A673 (cell line): Measurements from ENCODE around the gene SLC39A6. TPM values are rescaled to one million over a fixed set of nuclear protein-coding genes. Genes with fewer than 3 reads are reported as not detected.
"Not testable (repeated sequence)": the region's sequence is repeated elsewhere in the genome, so short reads cannot be mapped to it uniquely, and the experiment has no call there.

ENCODE experiments used
- BruUV-seq: library from RNA; stranded (reverse); fragments of 400-500 nt; replicated peaks from 2 replicates; lab custom pipeline; 2021; lab: Mats Ljungman, UMichigan
- CTCF ChIA-PET: fragments of 300-600 bp; sonication (Branson Sonifier 250); formaldehyde crosslinking; loops from one replicate; lab custom pipeline; 2022; ENCODE audit warnings: antibody characterized with exemption; lab: Charles Lee
- POLR2A ChIA-PET: fragments of 300-600 bp; sonication (Branson Sonifier 250); formaldehyde crosslinking; loops from one replicate; lab custom pipeline; 2022; ENCODE audit warnings: antibody characterized with exemption; ENCODE audit not compliant: low non-redundant PET; lab: Charles Lee
- DNase-seq: peaks from one replicate; pipeline ENCODE4 v3.0.0-alpha.2; 2015; ENCODE audit warnings: low spot score
- H3K27ac ChIP-seq: fragments of 200-600 bp; sonication (generic); 2 replicates; pipeline ENCODE4 v1.5.1; 2016; ENCODE audit warnings: mixed run types, low read depth, mild to moderate bottlenecking, mixed read lengths, antibody characterized with exemption, low read length; ENCODE audit not compliant: poor library complexity, severe bottlenecking
- H3K27me3 ChIP-seq: fragments of 200-600 bp; sonication (generic); replicated peaks from 2 replicates; pipeline ENCODE4 v1.6.1; 2017; ENCODE audit warnings: mixed run types, low read depth, mild to moderate bottlenecking, mixed read lengths, antibody characterized with exemption, low read length; ENCODE audit not compliant: insufficient read depth, poor library complexity
- H3K36me3 ChIP-seq: fragments of 200-600 bp; sonication (generic); 2 replicates; pipeline ENCODE4 v1.6.1; 2016; ENCODE audit warnings: mixed run types, mild to moderate bottlenecking, mixed read lengths, antibody characterized with exemption, low read length; ENCODE audit not compliant: insufficient read depth, poor library complexity, severe bottlenecking
- H3K4me1 ChIP-seq: fragments of 200-600 bp; sonication (generic); 2 replicates; pipeline ENCODE4 v1.6.1; 2017; ENCODE audit warnings: mixed run types, mild to moderate bottlenecking, mixed read lengths, antibody characterized with exemption, low read length; ENCODE audit not compliant: insufficient read depth, poor library complexity, severe bottlenecking
- H3K4me3 ChIP-seq: fragments of 200-600 bp; sonication (generic); 2 replicates; pipeline ENCODE4 v1.5.1; 2016; ENCODE audit warnings: low read depth, mixed run types, mild to moderate bottlenecking, mixed read lengths, low read length; ENCODE audit not compliant: poor library complexity, severe bottlenecking
- H3K9me3 ChIP-seq: fragments of 200-600 bp; sonication (generic); 2 replicates; pipeline ENCODE4 v1.6.1; 2016; ENCODE audit warnings: mixed run types, low read depth, mild to moderate bottlenecking, mixed read lengths, antibody characterized with exemption, low read length; ENCODE audit not compliant: poor library complexity, severe bottlenecking
- CTCF ChIP-seq: fragments of 300-800, 200-600 bp; sonication (generic); conservative IDR thresholded peaks from 2 replicates; pipeline ENCODE4 v1.5.1; 2017; ENCODE audit warnings: low read depth, mild to moderate bottlenecking, antibody characterized with exemption, low read length, moderate library complexity, mixed read lengths
- EZH2 ChIP-seq: fragments of 200-600 bp; sonication (generic); IDR thresholded peaks from 2 replicates; pipeline ENCODE4 v1.6.1; 2017; ENCODE audit warnings: borderline replicate concordance, low read depth, mild to moderate bottlenecking, mixed read lengths, antibody characterized with exemption, low read length; ENCODE audit not compliant: poor library complexity, severe bottlenecking
- intact Hi-C: fragments of 100-400 bp; cut with micrococcal nuclease; formaldehyde crosslinking; loops from one replicate; pipeline ENCODE4 v1.10.0; 2022; ENCODE audit not compliant: unreplicated experiment
- total RNA-seq: library from RNA; stranded (reverse); gene quantifications from 2 replicates; pipeline ENCODE4 v1.2.3, GENCODE V29; 2021

Gene SLC39A6
- total RNA-seq, 1 experiment from 2014 or later = 70.7 TPM

- TF ChIP-seq EZH2 (no peak), CTCF (no peak)
- no peaks in the 10 kb centered on the region for H3K27me3 ChIP-seq
- H3K27ac ChIP-seq = peak within 1 kb of the TSS; percentile 88
- ChIA-PET POLR2A (no interaction called here), CTCF (interaction anchor here (0.8 kb wide), 1 partner anchor 217 kb away, joined by 3 read pairs; no protein-coding TSS in a partner anchor)
- H3K4me1 ChIP-seq = peaks cover 9% of the 10 kb centered on the region
- H3K36me3 ChIP-seq = no peaks in the 10 kb centered on the region
- BruUV-seq = TSS peak; percentile 67
- DNase-seq = peak; percentile 97
- intact Hi-C loops = loop anchor here (2.0 kb wide), 1 partner anchor 33 kb away; no protein-coding TSS in a partner anchor
- no peaks in the 10 kb centered on the region for H3K9me3 ChIP-seq
- peak within 1 kb of the TSS; percentile 81 for H3K4me3 ChIP-seq
Observed at GRCh38 chr18:36067055-36067957, 61.8 kb downstream of the SLC39A6 start, which contains the start of gene RPRD1A. TSS of gene RPRD1A (minus strand) at chr18:36067559. CDS start at chr18:36067404, 155 bp downstream.

- Histone ChIP-seq H3K9me3 (no peaks in the 10 kb centered on the region), H3K4me3 (peak overlapping the region; percentile 81), H3K27me3 (no peaks in the 10 kb centered on the region), H3K36me3 (no peaks in the 10 kb centered on the region), H3K4me1 (peaks cover 9% of the 10 kb centered on the region), H3K27ac (peak overlapping the region; percentile 88)
- intact Hi-C loops = loop anchor here (2.0 kb wide), 1 partner anchor 32 kb away; no protein-coding TSS in a partner anchor
- DNase-seq = no peak
- BruUV-seq = no TSS peak
- CTCF ChIA-PET = interaction anchor here (0.8 kb wide), 1 partner anchor 218 kb away, joined by 3 read pairs; no protein-coding TSS in a partner anchor
- POLR2A ChIA-PET = no interaction called here
- TF ChIP-seq EZH2 (no peak), CTCF (no peak)
Observed at GRCh38 chr18:36066686-36067054, 62.5 kb downstream of the SLC39A6 start.

- Histone ChIP-seq H3K4me3 (peak overlapping the region; percentile 81), H3K9me3 (no peaks in the 10 kb centered on the region), H3K27me3 (no peaks in the 10 kb centered on the region), H3K27ac (peak overlapping the region; percentile 88), H3K4me1 (peaks cover 9% of the 10 kb centered on the region), H3K36me3 (no peaks in the 10 kb centered on the region)
- intact Hi-C loops = loop anchor here (2.0 kb wide), 1 partner anchor 31 kb away; no protein-coding TSS in a partner anchor
- no TSS peak for BruUV-seq
- POLR2A ChIA-PET = no interaction called here
- CTCF ChIA-PET = no interaction called here
- TF ChIP-seq EZH2 = no peak
- no peak for TF ChIP-seq CTCF
- DNase-seq = no peak
Observed at GRCh38 chr18:36066001-36066400, 63.1 kb downstream of the SLC39A6 start.

- H3K27ac ChIP-seq, CTCF ChIA-PET, intact Hi-C loops, BruUV-seq, H3K9me3 ChIP-seq, H3K36me3 ChIP-seq, DNase-seq, H3K27me3 ChIP-seq, H3K4me3 ChIP-seq, POLR2A ChIA-PET, H3K4me1 ChIP-seq: not testable (repeated sequence)
Observed at GRCh38 chr18:36064809-36065079, 64.4 kb downstream of the SLC39A6 start.
